Midbrain (tissue), 1 donor: ENCODE data around the gene NFE2L1.
A peak's percentile ranks its signal among the peaks of the same experiment; 100 is the strongest.
"Not testable (repeated sequence)": the region's sequence is repeated elsewhere in the genome, so short reads cannot be mapped to it uniquely, and the experiment has no call there.

ENCODE experiments used
- DNase-seq: peaks from one replicate; lab custom pipeline; 2025; lab: John Stamatoyannopoulos, UW

Gene NFE2L1

GRCh38 chr17:48048384-48049126 is 396 bp downstream of the NFE2L1 start:
- peak; percentile 86 for DNase-seq

DNA sequence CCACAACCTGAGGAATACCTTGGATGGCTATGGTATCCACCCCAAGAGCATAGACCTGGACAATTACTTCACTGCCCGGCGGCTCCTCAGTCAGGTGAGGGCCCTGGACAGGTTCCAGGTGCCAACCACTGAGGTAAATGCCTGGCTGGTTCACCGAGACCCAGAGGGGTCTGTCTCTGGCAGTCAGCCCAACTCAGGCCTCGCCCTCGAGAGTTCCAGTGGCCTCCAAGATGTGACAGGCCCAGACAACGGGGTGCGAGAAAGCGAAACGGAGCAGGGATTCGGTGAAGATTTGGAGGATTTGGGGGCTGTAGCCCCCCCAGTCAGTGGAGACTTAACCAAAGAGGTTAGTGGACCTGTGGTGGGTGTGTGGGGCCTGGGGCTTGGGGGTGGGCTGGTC is 3.1 kb downstream of the NFE2L1 start:
- no peak for DNase-seq

DNA sequence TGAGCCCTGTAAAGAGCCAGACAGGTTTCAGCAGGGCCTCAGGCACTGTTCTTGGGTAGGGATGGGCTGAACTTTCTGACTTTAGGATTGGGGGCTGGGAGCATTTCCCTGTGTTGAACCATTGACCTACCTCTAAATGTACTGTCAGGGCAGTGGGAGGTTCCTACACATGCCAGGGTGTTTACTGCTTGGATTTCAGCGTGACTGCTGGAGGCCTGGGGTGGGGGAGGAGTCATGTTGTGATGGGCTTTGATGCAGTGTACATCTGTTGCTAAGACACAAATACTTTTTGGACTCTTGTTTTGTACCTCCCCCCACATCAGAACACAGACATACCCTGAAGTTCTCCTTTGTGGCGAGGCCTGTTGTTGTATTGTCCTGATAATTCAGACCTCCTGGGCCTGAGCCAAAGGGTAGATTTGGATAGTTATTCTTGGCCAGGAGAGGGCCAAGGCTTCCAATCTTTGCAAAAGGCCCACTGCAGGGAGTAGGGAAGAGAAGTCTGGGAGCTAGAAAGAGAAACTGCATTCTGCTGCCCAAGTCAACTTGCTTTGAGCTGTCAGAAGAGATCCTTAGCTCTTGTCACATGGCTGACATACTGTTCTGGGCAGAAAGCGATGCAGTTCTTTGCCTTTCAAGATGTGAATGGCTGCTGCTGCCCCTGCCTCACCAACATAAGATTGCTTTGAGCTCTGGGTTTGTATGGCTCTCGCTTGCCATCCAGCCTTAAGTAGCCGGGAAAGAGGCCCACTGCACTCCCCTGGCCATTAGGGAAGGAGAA is 3.7 kb downstream of the NFE2L1 start:
- no peak for DNase-seq

DNA sequence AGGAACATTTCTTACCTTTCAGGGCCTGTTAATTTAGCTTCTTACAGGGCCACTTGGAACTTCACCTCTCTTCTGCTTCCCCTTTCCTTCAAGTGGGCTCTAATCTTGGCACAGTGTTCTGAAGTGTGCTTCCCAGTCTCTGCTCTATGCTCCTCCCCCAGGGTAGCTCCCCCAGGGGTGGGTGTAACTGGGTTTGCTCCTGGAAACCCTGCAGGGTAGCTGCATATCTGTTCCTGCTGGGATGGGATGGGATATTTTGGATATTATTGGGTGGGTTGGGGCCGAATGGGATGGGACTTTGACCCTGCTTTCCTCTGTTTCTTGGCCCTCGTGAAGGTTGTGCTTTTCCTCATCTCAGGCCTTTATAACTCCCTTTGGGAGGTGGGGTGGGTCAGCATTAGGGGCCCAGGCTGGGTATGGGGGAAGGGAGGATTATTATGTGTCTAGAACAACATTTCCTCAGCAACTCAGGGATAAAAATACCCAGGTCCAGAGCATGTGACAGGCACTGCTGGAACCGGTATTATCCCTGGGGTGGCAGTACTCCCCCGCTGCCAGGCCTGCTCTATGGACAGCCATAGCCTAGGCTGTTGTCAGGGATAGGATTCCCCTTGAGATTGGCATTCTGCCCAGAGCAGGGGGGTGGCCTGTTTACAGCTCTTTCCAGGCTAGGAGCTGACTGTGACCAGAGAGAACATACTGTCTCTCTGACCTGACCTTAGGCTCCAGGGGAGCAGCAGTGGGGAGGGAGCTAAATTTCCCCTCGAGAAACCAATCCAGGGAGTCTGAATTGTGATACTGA is 5.0 kb downstream of the NFE2L1 start:
- DNase-seq, result peak; percentile 66

DNA sequence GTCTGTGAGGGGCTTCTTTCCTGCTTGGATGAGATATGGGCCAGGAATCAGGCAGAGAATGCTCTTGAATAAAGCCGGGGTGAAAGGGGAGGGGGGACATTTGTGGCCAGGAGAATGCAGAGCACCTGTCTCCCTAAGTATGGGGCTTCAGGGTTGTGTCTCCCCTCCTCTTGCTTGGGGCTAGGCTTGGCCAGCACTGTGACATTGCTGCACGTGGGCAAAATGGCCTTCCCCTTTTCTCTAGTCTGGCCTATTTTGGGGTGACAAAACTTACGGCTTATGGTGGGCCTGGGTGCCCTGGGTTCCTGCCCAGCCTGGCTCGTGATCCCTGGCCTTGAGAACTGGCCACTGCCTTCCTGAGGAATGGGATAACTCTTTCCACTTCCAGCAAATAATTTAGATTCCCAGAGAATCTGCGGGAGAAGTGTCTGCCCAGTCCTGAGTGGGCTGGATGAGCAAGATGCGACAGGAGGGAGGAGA is 5.6 kb downstream of the NFE2L1 start:
- no peak for DNase-seq

GRCh38 chr17:48054238-48055185 is 6.4 kb downstream of the NFE2L1 start:
- DNase-seq, result peak; percentile 78

- DNase-seq, result no peak
These were observed 7.5 kb downstream of the NFE2L1 start for GRCh38 chr17:48055531-48056245.

DNA sequence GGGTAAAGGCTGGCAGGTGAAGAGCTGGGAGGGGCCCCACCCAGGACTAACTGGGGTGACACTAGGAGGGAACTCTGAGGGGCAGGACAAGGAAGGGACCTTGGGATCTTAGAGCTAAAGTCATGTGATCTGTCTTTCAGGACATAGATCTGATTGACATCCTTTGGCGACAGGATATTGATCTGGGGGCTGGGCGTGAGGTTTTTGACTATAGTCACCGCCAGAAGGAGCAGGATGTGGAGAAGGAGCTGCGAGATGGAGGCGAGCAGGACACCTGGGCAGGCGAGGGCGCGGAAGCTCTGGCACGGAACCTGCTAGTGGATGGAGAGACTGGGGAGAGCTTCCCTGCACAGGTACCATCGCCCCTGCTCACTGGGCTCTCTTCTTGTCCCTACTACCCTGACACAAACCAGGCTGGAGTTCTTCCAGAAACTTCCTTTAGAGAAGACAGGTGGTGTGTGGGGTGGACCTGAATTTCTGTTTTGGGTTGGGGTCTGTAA is 8.1 kb downstream of the NFE2L1 start:
- DNase-seq, result no peak

GRCh38 chr17:48056879-48057278 is 8.7 kb downstream of the NFE2L1 start:
- DNase-seq, result no peak

DNA sequence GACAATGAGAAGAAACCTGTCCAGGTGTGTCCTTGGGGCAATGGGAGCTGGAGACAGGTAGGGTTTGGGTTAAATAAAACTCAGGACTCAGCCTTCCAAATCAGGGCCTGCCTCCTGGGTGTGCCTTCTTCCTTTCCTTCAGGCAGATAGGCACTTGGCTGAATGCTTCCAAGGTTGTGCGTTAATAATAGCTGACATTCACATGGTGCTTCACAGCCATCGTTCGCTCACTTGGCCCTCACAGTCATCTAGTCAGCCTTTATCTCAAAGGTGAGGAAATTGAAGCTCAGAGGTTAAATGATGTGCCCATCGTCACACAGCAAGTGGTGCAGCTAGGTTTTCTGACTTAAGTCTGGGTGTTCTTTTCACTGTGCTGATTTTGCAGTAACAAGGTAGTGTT is 9.5 kb downstream of the NFE2L1 start:
- no peak for DNase-seq

DNA sequence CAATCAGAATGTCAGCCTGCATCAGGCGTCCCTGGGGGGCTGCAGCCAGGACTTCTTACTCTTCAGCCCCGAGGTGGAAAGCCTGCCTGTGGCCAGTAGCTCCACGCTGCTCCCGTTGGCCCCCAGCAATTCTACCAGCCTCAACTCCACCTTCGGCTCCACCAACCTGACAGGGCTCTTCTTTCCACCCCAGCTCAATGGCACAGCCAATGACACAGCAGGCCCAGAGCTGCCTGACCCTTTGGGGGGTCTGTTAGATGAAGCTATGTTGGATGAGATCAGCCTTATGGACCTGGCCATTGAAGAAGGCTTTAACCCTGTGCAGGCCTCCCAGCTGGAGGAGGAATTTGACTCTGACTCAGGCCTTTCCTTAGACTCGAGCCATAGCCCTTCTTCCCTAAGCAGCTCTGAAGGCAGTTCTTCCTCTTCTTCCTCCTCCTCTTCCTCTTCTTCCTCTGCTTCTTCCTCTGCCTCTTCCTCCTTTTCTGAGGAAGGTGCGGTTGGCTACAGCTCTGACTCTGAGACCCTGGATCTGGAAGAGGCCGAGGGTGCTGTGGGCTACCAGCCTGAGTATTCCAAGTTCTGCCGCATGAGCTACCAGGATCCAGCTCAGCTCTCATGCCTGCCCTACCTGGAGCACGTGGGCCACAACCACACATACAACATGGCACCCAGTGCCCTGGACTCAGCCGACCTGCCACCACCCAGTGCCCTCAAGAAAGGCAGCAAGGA is 10.4 kb downstream of the NFE2L1 start:
- DNase-seq, result no peak

- DNase-seq, result no peak
These were observed 11.0 kb downstream of the NFE2L1 start for GRCh38 chr17:48059125-48059668.

- no peak for DNase-seq
These were observed 12.1 kb downstream of the NFE2L1 start for GRCh38 chr17:48060249-48060648.

GRCh38 chr17:48062273-48062672 is 14.1 kb downstream of the NFE2L1 start:
- no peak for DNase-seq

DNA sequence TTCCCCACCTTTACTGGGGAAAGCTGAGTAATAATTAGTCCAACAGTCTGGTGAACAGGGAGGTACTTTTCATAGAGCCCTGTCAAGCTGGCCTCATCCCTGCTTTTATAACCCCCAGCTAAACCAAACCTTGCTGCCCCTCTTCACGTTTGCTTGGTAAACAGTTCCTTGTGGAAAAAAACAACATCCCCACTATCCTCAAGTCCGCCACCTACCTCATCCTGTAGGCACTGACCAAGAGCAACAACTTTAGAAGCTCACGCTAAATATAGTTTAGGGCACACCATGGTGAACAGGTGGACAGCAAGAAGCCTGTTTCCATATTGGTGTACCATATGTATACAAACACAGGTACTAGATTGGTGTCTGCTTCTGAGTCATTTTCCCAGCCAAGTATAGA is 16.5 kb downstream of the NFE2L1 start:
- no peak for DNase-seq

DNA sequence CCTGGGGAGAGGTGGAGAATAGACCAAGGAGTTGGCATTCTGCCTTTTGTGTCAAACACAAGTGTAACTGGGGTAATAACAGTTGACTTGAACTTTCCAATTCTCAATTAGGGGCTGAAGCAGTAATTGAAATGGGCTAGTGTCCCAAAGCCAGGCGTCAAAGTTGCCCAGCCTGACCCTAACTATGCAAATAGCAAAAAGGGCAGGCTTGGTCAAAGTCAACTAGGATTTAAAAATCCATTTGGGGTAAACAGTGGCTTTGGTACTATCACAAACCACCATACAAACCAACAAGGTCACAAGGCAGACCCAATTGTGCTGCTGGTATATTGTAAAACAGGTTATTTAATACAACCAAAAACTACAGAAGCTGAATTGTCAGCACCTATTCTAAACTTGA is 18.0 kb downstream of the NFE2L1 start:
- no peak for DNase-seq

DNA sequence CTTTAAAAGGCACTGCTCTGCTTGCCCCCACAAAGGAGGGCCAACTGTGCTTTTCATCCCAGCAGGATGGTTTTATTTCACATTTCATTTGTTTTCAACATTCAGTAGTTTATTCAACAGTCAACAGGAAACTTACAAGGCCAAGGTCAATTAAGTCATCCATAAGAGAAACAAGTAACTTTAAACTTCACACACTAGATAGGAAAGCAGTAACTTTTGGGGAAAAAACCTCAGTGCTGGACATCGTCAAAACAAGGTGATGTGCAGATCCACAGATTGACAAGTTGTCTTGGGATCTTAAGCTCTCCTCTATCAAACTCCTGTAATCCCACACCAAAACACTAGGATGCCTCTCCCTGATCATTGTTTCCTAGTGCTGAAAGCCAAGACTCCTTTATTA is 18.5 kb downstream of the NFE2L1 start:
- no peak for DNase-seq

DNA sequence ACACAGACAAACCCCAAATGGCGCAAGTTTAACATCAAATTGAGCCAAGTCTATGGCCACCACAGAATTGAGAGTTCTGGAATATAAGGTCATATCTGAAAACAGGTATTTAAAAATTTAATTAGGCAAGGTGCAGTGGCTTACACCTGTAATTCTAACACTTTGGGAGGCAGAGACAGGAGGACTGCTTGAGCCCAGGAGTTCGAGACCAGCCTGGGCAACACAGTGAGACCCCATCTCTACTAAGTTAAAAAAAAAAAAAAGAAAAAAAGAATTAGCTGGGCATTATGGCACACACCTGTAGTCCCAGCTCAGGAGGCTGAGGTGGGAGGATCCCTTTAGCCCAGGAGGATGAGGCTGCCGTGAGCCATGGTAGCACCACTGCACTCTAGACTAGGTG is 19.1 kb downstream of the NFE2L1 start:
- DNase-seq, result no peak

DNA sequence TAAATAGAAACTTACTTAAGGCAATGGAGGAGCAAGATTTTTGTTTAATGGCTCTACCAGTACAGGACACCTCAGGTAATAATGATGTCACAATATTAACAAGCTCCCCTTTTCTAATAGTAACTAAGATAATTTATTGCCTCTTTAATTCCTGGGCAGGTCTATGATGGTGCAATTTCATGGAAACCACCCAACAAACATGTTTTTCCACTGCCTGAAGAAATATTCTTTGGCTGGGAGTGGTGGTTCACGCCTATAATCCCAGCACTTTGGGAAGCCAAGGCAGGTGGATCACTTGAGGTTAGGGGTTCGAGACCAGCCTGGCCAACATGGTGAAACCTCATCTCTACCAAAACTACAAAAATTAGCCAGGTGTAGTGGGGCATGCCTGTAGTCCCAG is 19.6 kb downstream of the NFE2L1 start:
- not testable (repeated sequence) for DNase-seq
